Measurements from ENCODE around the gene ASAP2.

DNA sequence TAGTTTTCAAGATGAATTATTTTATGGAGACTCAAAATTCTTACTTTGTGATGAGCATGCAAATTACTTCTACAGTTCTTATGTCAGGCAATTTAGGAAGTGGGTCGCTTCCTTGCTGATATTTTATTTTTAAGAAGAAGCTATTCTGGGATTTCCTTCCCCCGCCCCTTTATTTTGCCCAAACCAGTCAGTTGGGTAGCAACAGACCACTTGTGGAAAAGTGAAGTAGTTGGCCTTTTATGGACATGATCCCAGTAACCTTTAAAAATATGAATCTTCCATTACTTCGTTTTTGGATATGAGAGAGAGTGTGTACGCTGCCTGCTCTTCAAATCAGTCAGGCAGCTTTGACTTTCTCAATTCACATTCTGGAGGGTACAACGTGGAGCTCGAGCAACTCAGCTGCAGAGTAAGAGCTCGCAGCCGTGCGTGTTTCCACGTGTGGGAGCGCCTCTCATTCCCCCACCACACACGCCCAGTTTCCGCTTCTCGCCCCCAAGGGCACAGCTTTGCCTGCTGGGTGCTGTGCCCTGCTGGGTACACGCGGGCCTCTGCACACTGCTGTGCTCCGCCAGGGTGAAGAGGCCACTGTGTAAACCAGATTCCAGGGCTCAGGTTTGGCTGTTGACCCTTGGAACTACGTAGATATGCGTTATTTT is 124.1 kb downstream of the ASAP2 start:
- TF ChIP-seq, protein P1, sequence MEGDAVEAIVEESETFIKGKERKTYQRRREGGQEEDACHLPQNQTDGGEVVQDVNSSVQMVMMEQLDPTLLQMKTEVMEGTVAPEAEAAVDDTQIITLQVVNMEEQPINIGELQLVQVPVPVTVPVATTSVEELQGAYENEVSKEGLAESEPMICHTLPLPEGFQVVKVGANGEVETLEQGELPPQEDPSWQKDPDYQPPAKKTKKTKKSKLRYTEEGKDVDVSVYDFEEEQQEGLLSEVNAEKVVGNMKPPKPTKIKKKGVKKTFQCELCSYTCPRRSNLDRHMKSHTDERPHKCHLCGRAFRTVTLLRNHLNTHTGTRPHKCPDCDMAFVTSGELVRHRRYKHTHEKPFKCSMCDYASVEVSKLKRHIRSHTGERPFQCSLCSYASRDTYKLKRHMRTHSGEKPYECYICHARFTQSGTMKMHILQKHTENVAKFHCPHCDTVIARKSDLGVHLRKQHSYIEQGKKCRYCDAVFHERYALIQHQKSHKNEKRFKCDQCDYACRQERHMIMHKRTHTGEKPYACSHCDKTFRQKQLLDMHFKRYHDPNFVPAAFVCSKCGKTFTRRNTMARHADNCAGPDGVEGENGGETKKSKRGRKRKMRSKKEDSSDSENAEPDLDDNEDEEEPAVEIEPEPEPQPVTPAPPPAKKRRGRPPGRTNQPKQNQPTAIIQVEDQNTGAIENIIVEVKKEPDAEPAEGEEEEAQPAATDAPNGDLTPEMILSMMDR (IDR thresholded peaks at IDR 0.05) = no peak
- no peak for TF ChIP-seq POLR2A (IDR thresholded peaks at IDR 0.05)

All from tibial nerve (tissue), 3 donors.